Embryonic facial prominence (tissue), 1 donor: Measurements from ENCODE around the gene NACAD.

Source experiments
- DNase-seq: peaks from one replicate; pipeline ENCODE4 v3.0.0-alpha.2; 2016; ENCODE audit errors: extremely low spot score

The NACAD gene

GRCh38 chr7:45088821-45089340, at the start of gene NACAD:
NACAD (minus strand) TSS chr7:45088969; CDS start chr7:45088894, 75 bp downstream.
- DNase-seq: no peak

- DNase-seq: peak; percentile 37
Measured at GRCh38 chr7:45136106-45137060, 47.6 kb upstream of the NACAD start.

GRCh38 chr7:45133877-45134276, 45.1 kb upstream of the NACAD start:
- no peak for DNase-seq

DNA sequence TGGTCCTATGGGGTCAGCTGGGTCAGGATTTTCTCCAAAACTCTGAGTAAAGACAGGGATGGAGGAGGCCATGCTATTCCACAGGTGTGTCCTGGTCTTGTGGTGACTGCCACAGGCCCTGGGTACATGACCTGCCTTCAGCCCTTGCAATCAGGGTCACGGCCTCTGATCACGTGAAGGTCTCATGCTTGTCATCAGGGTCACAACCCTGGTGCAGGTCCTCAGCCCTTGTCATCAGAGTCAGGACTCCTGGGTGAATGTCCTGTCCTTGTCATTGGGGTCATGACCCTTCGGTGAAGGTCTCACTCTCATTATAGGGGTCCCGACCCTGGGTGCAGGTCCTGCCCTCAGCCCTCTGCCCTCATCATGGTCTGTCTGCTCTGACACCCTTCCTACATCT, 44.6 kb upstream of the NACAD start:
- no peak for DNase-seq

- no peak for DNase-seq
Measured at GRCh38 chr7:45132708-45133320, 44.0 kb upstream of the NACAD start.

DNA sequence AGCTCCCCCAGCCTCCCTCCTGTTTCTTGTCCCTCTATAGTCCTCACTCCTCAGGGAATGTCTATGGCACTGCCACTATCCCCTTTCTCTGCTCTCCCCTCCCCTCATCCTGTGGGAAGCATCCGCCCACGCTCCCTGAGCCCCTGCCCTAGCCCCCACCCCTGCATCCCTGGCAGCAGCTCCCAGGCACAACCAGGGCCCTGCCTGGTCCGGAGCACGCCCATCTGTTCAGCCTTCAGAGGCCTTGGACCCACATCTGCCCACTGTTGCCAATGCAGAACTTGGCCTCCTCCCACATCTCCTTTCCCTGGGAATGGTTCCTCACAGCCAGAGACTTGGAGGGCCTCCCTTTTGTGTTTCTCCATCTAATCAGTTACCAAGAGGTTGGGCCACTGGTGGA, 43.1 kb upstream of the NACAD start:
- DNase-seq: no peak

GRCh38 chr7:45130910-45131309, 42.1 kb upstream of the NACAD start:
- DNase-seq: no peak

DNA sequence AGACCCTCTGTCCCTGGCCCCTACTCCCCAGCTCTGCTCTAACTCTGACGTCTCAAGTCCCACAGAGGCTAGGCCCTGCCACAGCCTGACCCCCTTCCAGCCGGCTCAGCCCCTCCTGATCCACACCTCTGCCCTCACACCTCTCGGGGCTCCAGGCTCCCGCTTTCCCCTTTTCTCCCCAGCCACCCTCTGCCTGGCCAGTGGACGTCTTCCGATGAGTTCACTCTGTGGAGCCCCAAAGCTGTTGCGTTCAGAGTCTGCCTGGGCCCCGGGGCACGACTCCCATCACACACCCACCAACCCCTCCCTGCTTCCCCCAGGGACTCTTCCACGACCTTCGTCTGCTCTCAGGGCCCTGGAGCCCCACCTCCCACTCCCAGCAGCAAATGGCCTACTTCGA, 41.1 kb upstream of the NACAD start:
- DNase-seq: no peak

GRCh38 chr7:45129181-45129800, 40.5 kb upstream of the NACAD start:
- DNase-seq: no peak

- no peak for DNase-seq
Measured at GRCh38 chr7:45126920-45127319, 38.2 kb upstream of the NACAD start.

GRCh38 chr7:45126201-45126600, 37.4 kb upstream of the NACAD start:
- no peak for DNase-seq

- no peak for DNase-seq
Measured at GRCh38 chr7:45125193-45125904, 36.6 kb upstream of the NACAD start.

DNA sequence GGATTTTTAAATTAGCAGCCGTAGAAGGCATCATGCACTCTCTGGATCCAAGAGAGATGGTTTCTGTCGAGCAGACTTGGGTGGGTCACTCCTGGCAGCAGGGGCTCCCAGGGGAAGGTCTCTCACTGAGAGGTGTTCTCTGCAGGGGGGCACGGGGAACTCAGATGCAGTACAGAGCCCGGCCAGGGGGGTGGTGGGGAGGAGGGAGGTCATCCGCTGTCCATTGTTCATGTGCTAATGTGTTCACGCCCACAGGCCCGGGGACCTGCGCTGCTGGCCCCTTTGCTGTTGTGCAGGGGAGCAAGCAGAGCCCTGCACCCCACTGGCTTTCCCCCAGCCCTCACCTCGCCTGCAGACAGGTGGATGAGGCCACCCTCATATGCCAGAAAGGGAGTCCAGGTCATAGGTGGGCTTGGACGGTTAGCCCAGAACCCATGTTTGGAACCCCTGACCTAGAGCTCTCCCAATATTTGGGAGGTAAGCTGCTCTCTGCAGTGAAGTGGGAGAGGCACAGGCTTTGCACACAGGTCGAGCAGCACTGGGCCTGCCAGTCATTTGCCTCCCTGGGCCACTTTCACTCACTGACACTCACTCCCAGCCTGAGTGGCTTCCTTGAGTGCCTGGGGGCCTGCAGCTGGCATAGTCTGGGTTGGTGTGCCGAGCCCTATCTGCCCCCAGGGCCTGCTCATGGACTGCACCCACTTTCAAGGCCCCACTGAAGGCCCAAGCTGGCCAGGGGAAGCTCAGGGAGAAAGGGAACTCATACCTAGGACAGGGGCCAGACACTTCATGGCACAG, 35.3 kb upstream of the NACAD start:
- DNase-seq: no peak

- DNase-seq: no peak
Measured at GRCh38 chr7:45122975-45123860, 34.4 kb upstream of the NACAD start.

DNA sequence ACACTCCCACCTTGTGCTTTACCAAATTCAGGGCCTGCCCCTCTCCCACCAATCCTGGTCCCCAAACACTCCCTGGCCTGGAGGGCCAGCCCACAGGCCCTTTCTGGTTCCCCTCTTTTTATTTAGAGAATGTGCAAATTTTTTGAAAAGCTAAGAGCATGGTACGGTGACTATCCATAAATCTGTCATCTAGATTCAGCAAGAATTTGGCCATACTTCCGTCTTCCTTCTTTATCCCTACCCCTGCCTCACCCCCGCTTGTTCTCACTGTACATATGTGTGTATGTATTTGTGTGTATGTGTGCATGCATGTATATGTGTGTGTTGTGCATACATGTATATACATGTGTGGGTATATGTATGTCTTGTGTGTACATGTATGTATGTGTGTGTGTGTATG, 30.8 kb upstream of the NACAD start:
- DNase-seq: no peak

GRCh38 chr7:45118889-45119331, 30.1 kb upstream of the NACAD start:
- no peak for DNase-seq

GRCh38 chr7:45118292-45118691, 29.5 kb upstream of the NACAD start:
- DNase-seq: no peak

DNA sequence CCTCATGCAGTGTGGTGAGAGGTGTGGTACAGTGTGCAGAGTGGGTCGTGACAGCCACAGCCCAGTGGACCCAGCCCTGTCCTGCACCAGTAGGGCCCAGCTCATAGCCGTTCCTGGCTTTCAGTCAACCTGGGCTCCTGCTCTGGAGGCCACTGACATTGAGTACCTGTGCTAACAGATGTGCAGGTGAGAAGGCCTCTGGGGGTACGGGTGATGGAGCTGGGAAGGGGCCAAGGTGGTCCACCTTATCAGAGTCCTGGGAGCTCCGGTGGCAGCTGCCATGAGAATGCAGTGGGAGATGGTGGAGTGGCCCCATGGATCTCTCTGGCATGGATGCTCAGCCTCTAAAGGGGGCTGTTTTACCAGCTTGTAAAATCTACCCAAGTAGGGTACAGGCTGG, 28.8 kb upstream of the NACAD start:
- DNase-seq: no peak

- DNase-seq: no peak
Measured at GRCh38 chr7:45116048-45116447, 27.3 kb upstream of the NACAD start.

- DNase-seq: no peak
Measured at GRCh38 chr7:45114926-45115325, 26.2 kb upstream of the NACAD start.
